ENCODE measurements around the gene RTN4RL1.
A peak's percentile ranks its signal among the peaks of the same experiment; 100 is the strongest.

GRCh38 chr17:2050300-2051060 lies 25.3 kb upstream of the RTN4RL1 start:
- no peak for TF ChIP-seq EP300 (IDR thresholded peaks at IDR 0.05)
- peak in 1 of 3 experiments; percentile 13 for TF ChIP-seq CTCF (IDR thresholded peaks at IDR 0.05)

Measured in esophagus muscularis mucosa (tissue), 3 donors.